SK-N-SH (cell line): ENCODE data around the gene CDK4. TPM values are rescaled to one million over a fixed set of nuclear protein-coding genes. Genes with fewer than 3 reads are reported as not detected.

Experiments used
- CTCF ChIA-PET: fragments of 300-600, 350-600 bp; formaldehyde crosslinking; extraction: SDS; loops from one replicate; lab custom pipeline; 2021; lab: Yijun Ruan, JAX
- POLR2A ChIA-PET: fragments of 350-600 bp; sonication (Branson Sonifier 250); formaldehyde crosslinking; extraction: SDS; loops from one replicate; lab custom pipeline; 2020; ENCODE audit warnings: antibody characterized with exemption, inconsistent platforms; lab: Yijun Ruan, JAX
- DNase-seq: peaks from one replicate; pipeline ENCODE4 v3.0.0; 2012
- H2AFZ ChIP-seq: fragments of 200-600 bp; sonication (generic); 2 replicates; pipeline ENCODE4 v1.8.1; 2016; ENCODE audit warnings: antibody characterized with exemption, mild to moderate bottlenecking, low read depth
- H3F3A ChIP-seq: fragments of 200-600 bp; sonication (generic); replicated peaks from 2 replicates; pipeline ENCODE3; 2016; ENCODE audit warnings: antibody characterized with exemption, mild to moderate bottlenecking; ENCODE audit not compliant: insufficient read depth
- H3K27ac ChIP-seq, 2 experiments: fragments of 200-500 bp in 1 of 2; fragments of 200-600 bp in 1 of 2; sonication (Bioruptor generic) in 1 of 2; sonication (generic), shearing (Covaris generic) in 1 of 2; 2 replicates each; pipeline versions ENCODE4 v1.5.1 to v1.6.1; 2014 to 2016; ENCODE audit warnings: low read depth in 2 of 2, inconsistent platforms in 1 of 2, low read length in 1 of 2, mild to moderate bottlenecking in 1 of 2, mixed read lengths in 1 of 2
- H3K27me3 ChIP-seq: fragments of 200-600 bp; sonication (generic), shearing (Covaris generic); 2 replicates; pipeline ENCODE4 v1.6.1; 2016; ENCODE audit warnings: mixed run types; ENCODE audit not compliant: insufficient read depth
- H3K36me3 ChIP-seq, 2 experiments: fragments of 200-500 bp in 1 of 2; fragments of 200-600 bp in 1 of 2; sonication (Bioruptor generic) in 1 of 2; sonication (generic) in 1 of 2; replicated peaks in 1 of 2; 2 replicates each; pipeline versions ENCODE3 to v1.5.1; 2014 to 2016; ENCODE audit warnings: low read length in 1 of 2, mild to moderate bottlenecking in 1 of 2; ENCODE audit not compliant: insufficient read depth in 2 of 2, control insufficient read depth in 1 of 2
- H3K4me1 ChIP-seq, 2 experiments: fragments of 200-500 bp in 1 of 2; fragments of 200-600 bp in 1 of 2; sonication (Bioruptor generic) in 1 of 2; sonication (generic), shearing (Covaris generic) in 1 of 2; 2 replicates each; pipeline versions ENCODE4 v1.5.1 to v1.6.1; 2014 to 2016; ENCODE audit warnings: low read depth in 1 of 2, low read length in 1 of 2, mixed run types in 1 of 2; ENCODE audit not compliant: insufficient read depth in 2 of 2, control insufficient read depth in 1 of 2
- H3K4me2 ChIP-seq: fragments of 200-600 bp; sonication (generic), shearing (Covaris generic); 2 replicates; pipeline ENCODE4 v1.6.1; 2017; ENCODE audit warnings: mixed run types
- H3K4me3 ChIP-seq, 2 experiments: fragments of 200-500 bp in 1 of 2; fragments of 200-600 bp in 1 of 2; sonication (Bioruptor generic) in 1 of 2; sonication (generic), shearing (Covaris generic) in 1 of 2; 2 replicates each; pipeline versions ENCODE4 v1.5.1 to v1.8.1; 2014 to 2016; ENCODE audit warnings: low read depth in 2 of 2, inconsistent platforms in 1 of 2, low read length in 1 of 2, mild to moderate bottlenecking in 1 of 2, mixed read lengths in 1 of 2, moderate library complexity in 1 of 2
- H3K79me2 ChIP-seq: fragments of 200-600 bp; sonication (generic); 2 replicates; pipeline ENCODE4 v1.8.1; 2017; ENCODE audit warnings: mild to moderate bottlenecking; ENCODE audit not compliant: insufficient read depth
- H3K9ac ChIP-seq: fragments of 200-600 bp; sonication (generic); 2 replicates; pipeline ENCODE4 v1.6.1; 2017; ENCODE audit warnings: mixed run types
- H3K9me2 ChIP-seq: fragments of 200-600 bp; sonication (generic); 2 replicates; pipeline ENCODE4 v1.6.1; 2017; ENCODE audit warnings: mixed run types
- H3K9me3 ChIP-seq: fragments of 200-600 bp; sonication (generic); 2 replicates; pipeline ENCODE4 v1.6.1; 2017; ENCODE audit warnings: mixed run types, mild to moderate bottlenecking, moderate library complexity
- H4K20me1 ChIP-seq: fragments of 200-600 bp; sonication (generic); 2 replicates; pipeline ENCODE4 v1.6.1; 2017; ENCODE audit warnings: mild to moderate bottlenecking, mixed run types; ENCODE audit not compliant: insufficient read depth
- CHD2 ChIP-seq: fragments of 150-350 bp; IDR thresholded peaks from 2 replicates; pipeline ENCODE4 v1.6.1; 2018; ENCODE audit warnings: low read length; ENCODE audit not compliant: partially characterized antibody
- EP300 ChIP-seq, 2 experiments: IDR thresholded peaks; 2 replicates each; pipeline versions ENCODE4 v1.4.0 to v1.6.1; 2012; ENCODE audit warnings: borderline replicate concordance in 1 of 2, low read depth in 1 of 2, low read length in 1 of 2
- FOSL2 ChIP-seq: IDR thresholded peaks from 2 replicates; pipeline ENCODE4 v1.4.0; 2012; ENCODE audit warnings: low read depth, mild to moderate bottlenecking, moderate library complexity, borderline replicate concordance
- GABPA ChIP-seq: IDR thresholded peaks from 2 replicates; pipeline ENCODE4 v1.4.0; 2012; ENCODE audit warnings: low read depth, mild to moderate bottlenecking
- GATA2 ChIP-seq: sonication (generic); formaldehyde crosslinking; IDR thresholded peaks from 2 replicates; pipeline ENCODE4 v1.5.0; 2020; ENCODE audit warnings: mild to moderate bottlenecking, missing genetic modification reagents
- IRF3 ChIP-seq: fragments of 150-350 bp; IDR thresholded peaks from 2 replicates; pipeline ENCODE4 v1.6.1; 2016; ENCODE audit warnings: mild to moderate bottlenecking, low read depth, low read length
- JUND ChIP-seq: IDR thresholded peaks from 2 replicates; pipeline ENCODE4 v1.4.0; 2012
- MEF2A ChIP-seq: IDR thresholded peaks from 2 replicates; pipeline ENCODE4 v1.4.0; 2012; ENCODE audit warnings: low read depth, borderline replicate concordance
- NRF1 ChIP-seq: IDR thresholded peaks from 2 replicates; pipeline ENCODE4 v1.6.1; 2012; ENCODE audit warnings: low read depth, mild to moderate bottlenecking, low read length
- PBX3 ChIP-seq: IDR thresholded peaks from 2 replicates; pipeline ENCODE4; 2012
- POLR2AphosphoS5 ChIP-seq: IDR thresholded peaks from 2 replicates; pipeline ENCODE4 v1.6.1; 2012; ENCODE audit warnings: low read depth, low read length
- RAD21 ChIP-seq: IDR thresholded peaks from 2 replicates; pipeline ENCODE4 v1.6.1; 2012; ENCODE audit warnings: mild to moderate bottlenecking, low read length
- REST ChIP-seq: IDR thresholded peaks from 2 replicates; pipeline ENCODE4 v1.6.1; 2012; ENCODE audit warnings: mild to moderate bottlenecking, low read depth, low read length, moderate library complexity
- RFX5 ChIP-seq: IDR thresholded peaks from 2 replicates; pipeline ENCODE4 v1.6.1; 2012; ENCODE audit warnings: mild to moderate bottlenecking, improper control_type of control experiment, low read length
- RXRA ChIP-seq: IDR thresholded peaks from 2 replicates; pipeline ENCODE4 v1.4.0; 2012; ENCODE audit warnings: low read depth, mild to moderate bottlenecking, borderline replicate concordance
- SIN3A ChIP-seq: IDR thresholded peaks from 2 replicates; pipeline ENCODE4 v1.6.1; 2012; ENCODE audit warnings: low read depth, mild to moderate bottlenecking, low read length, moderate library complexity, borderline replicate concordance
- USF2 ChIP-seq: fragments of 150-350 bp; IDR thresholded peaks from 2 replicates; pipeline ENCODE4 v1.6.1; 2017; ENCODE audit warnings: antibody characterized with exemption, low read length, low read depth, borderline replicate concordance
- YY1 ChIP-seq: IDR thresholded peaks from 2 replicates; pipeline ENCODE4 v1.4.0; 2012; ENCODE audit warnings: low read depth, mild to moderate bottlenecking
- ZBTB33 ChIP-seq: IDR thresholded peaks from 2 replicates; pipeline ENCODE4 v1.4.0; 2012; ENCODE audit warnings: low read depth, borderline replicate concordance
- WGBS: methylation state at CpG from one replicate; pipeline ENCODE4 v1.1.6; 2017; ENCODE audit warnings: low lambda C conversion rate; 5-methylcytosine and 5-hydroxymethylcytosine counted together
- polyA plus RNA-seq, 3 experiments: library from polyadenylated mRNA; depleted of rRNA; stranded (reverse); fragments of >200 nt; gene quantifications; 2 replicates each; pipeline ENCODE4 v1.2.3, GENCODE V29; 2012

CDK4 gene
- polyA plus RNA-seq, 1 of the 3 experiments (the other 2 are of a cell fraction), result 324 TPM

GRCh38 chr12:57732726-57733593, 19.1 kb downstream of the CDK4 start (continued):
- TF ChIP-seq RAD21 (no peak), ZBTB33 (no peak), POLR2AphosphoS5 (no peak), JUND (no peak)
- TF ChIP-seq, all 33 proteins: peak for 0

- H3K27me3 ChIP-seq, result no peaks in the 10 kb centered on the region
- no peak overlapping the region for H3K9ac ChIP-seq
- no peak overlapping the region for H2AFZ ChIP-seq
- no peak for DNase-seq
- no peaks in the 10 kb centered on the region for H3K9me2 ChIP-seq
- CTCF ChIA-PET, result interaction anchor here (1.4 kb wide), 1 partner anchor 100 kb away, joined by 3 read pairs; the partner anchor contains the start of gene B4GALNT1
- H4K20me1 ChIP-seq, result no peaks in the 10 kb centered on the region
- peaks cover 0 to 19% of the 10 kb centered on the region in 2 experiments; a peak in 2 of 4 replicates for H3K4me1 ChIP-seq
- H3F3A ChIP-seq, result peaks cover 29% of the 10 kb centered on the region
- WGBS, result 98% methylated on average over 4 of the region's 4 CpGs
- no peak overlapping the region for H3K27ac ChIP-seq
- no peak for TF ChIP-seq YY1
- TF ChIP-seq RXRA, result no peak
- TF ChIP-seq EP300 (IDR thresholded peaks at IDR 0.05; ENCODE audit: borderline replicate concordance in 1 of 2, low read depth in 1 of 2, low read length in 1 of 2), result no peak
- TF ChIP-seq PBX3, result no peak
- no peak for TF ChIP-seq GATA2 (CRISPR knock-in tag)
- no peak for TF ChIP-seq SIN3A
- no peak for TF ChIP-seq GABPA
- TF ChIP-seq CHD2, result no peak
- TF ChIP-seq REST, result no peak
- no peak for TF ChIP-seq IRF3
- no peak for TF ChIP-seq NRF1
- no peak for TF ChIP-seq USF2
- no peak for TF ChIP-seq POLR2AphosphoS5
- TF ChIP-seq MEF2A, result no peak
- TF ChIP-seq RFX5, result no peak
- no peak for TF ChIP-seq FOSL2
- TF ChIP-seq, all 33 proteins: peak for 0
- Histone ChIP-seq H3K9me3 (no peaks in the 10 kb centered on the region), H3K36me3 (peaks cover 1 to 15% of the 10 kb centered on the region in 2 experiments), H3K4me3 (no peak overlapping the region), H3K79me2 (no peaks in the 10 kb centered on the region), H3K4me2 (no peak overlapping the region)
- POLR2A ChIA-PET, result interaction anchor here (1.8 kb wide), 1 partner anchor 13 kb away, joined by 5 read pairs; the partner anchor contains the start of gene TSPAN31
These were observed 19.8 kb downstream of the CDK4 start for GRCh38 chr12:57732270-57732669.
